ENCODE results near the gene CDC26. TPM values are rescaled to one million over a fixed set of nuclear protein-coding genes. Genes with fewer than 3 reads are reported as not detected.

CDC26 gene
- total RNA-seq (10 to 100 TPM; 27.8 to 32.7 TPM), polyA plus RNA-seq (ENCODE audit: insufficient read length in 6 of 6) (10 to 100 TPM; 29.6 to 37.2 (median 33.0) TPM)
- long read RNA-seq, donor 1, transcript CDC26-201 (4 exons, 872 nt): major isoform, 58 of 71 reads
- long read RNA-seq, donor 1, partial matches to known transcripts: 12 of 71 reads
- long read RNA-seq, donor 1, other reads (novel, unspliced or antisense): 0 of 71 reads
- long read RNA-seq, donor 2, transcript CDC26-201 (4 exons, 872 nt): major isoform, 23 of 39 reads
- long read RNA-seq, donor 2, partial matches to known transcripts: 6 of 39 reads
- long read RNA-seq, donor 2, other reads (novel, unspliced or antisense): 10 of 39 reads
- long read RNA-seq, donor 3, transcript CDC26-201 (4 exons, 872 nt): major isoform, 35 of 35 reads
- long read RNA-seq, donor 3, partial matches to known transcripts: 0 of 35 reads
- long read RNA-seq, donor 3, other reads (novel, unspliced or antisense): 0 of 35 reads
- long read RNA-seq, donor 4, transcript CDC26-201 (4 exons, 872 nt): major isoform, 21 of 36 reads
- long read RNA-seq, donor 4, partial matches to known transcripts: 6 of 36 reads
- long read RNA-seq, donor 4, other reads (novel, unspliced or antisense): 8 of 36 reads
- long read RNA-seq, donor 5, transcript CDC26-201 (4 exons, 872 nt): major isoform, 15 of 16 reads
- long read RNA-seq, donor 5, partial matches to known transcripts: 0 of 16 reads
- long read RNA-seq, donor 5, other reads (novel, unspliced or antisense): 0 of 16 reads
- long read RNA-seq, donor 6, transcript CDC26-201 (4 exons, 872 nt): major isoform, 34 of 34 reads
- long read RNA-seq, donor 6, partial matches to known transcripts: 0 of 34 reads
- long read RNA-seq, donor 6, other reads (novel, unspliced or antisense): 0 of 34 reads
- long read RNA-seq, donor 7, transcript CDC26-201 (4 exons, 872 nt): major isoform, 25 of 25 reads
- long read RNA-seq, donor 7, partial matches to known transcripts: 0 of 25 reads
- long read RNA-seq, donor 7, other reads (novel, unspliced or antisense): 0 of 25 reads
- long read RNA-seq, donor 8, transcript CDC26-201 (4 exons, 872 nt): major isoform, 30 of 74 reads
- long read RNA-seq, donor 8, partial matches to known transcripts: 44 of 74 reads
- long read RNA-seq, donor 8, other reads (novel, unspliced or antisense): 0 of 74 reads
- long read RNA-seq, donor 9: 0 reads
- long read RNA-seq, donor 10, transcript CDC26-201 (4 exons, 872 nt): major isoform, 33 of 40 reads
- long read RNA-seq, donor 10, partial matches to known transcripts: 0 of 40 reads
- long read RNA-seq, donor 10, other reads (novel, unspliced or antisense): 7 of 40 reads
- long read RNA-seq, donor 11, transcript CDC26-201 (4 exons, 872 nt): major isoform, 31 of 36 reads
- long read RNA-seq, donor 11, partial matches to known transcripts: 5 of 36 reads
- long read RNA-seq, donor 11, other reads (novel, unspliced or antisense): 0 of 36 reads
- long read RNA-seq, donor 12, transcript CDC26-201 (4 exons, 872 nt): major isoform, 29 of 35 reads
- long read RNA-seq, donor 12, partial matches to known transcripts: 6 of 35 reads
- long read RNA-seq, donor 12, other reads (novel, unspliced or antisense): 0 of 35 reads

DNA sequence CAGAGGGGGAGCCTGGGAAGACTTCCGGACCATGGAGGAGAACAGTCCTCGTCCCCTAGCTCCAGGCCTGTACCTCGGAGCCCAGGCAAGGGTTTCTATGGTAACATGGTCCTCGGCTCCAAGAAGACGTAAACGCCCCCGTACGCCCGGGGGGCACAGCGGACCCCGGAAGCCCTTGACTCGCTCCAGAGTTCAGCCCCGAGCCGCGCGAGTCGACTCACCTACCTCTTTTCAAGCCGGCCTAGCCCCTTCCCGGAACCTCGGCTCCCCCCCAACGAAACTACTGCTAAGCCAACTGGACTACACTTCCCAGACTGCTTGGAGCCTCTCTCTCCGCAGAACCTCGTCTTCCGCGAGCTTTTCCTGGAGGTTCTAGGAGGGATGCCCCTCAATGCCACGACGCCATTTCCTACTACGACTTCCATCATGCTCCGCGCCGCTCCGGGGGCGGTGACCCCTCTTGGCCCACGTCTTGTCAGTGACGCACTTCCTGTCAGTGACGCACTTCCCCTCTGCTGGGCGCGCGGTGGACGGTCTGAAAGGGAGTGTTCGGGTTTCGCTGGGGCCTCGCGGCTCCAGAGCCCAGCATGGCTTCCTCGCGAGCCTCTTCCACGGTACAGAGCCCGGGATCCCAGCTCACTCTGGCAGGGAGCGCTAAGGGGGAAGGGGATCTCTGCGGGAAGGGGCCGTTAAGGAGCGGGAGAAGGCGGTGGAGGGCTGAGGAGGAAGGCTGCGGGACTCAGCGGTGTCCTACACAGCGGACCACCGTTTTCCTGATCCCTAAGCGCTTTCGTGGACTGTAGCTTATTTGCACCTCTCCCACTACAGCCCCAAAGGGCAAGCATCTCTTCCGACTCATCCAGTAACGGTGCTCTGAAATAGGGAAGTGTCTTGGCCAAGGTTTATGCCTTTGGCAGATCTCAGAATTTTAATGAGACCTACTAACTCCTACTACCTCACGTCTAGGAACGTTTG lies at the start of gene CDC26, which contains the start of gene PRPF4:
CDC26 (minus strand) TSS at position 416 of the 975 bp plus-strand sequence. CDS start 3,065 bp downstream, outside the sequence.
PRPF4 (plus strand) TSS at position 502 of the 975 bp plus-strand sequence; CDS start at position 588, 86 bp downstream.
- Histone ChIP-seq H3K27me3 (no peaks in the 10 kb centered on the region), H3K36me3 (peaks cover 0 to 65% of the 10 kb centered on the region in 2 donors), H3K9me3 (no peaks in the 10 kb centered on the region), H3K4me3 (peak within 1 kb of the TSS; percentile 76 to 78), H3K4me1 (peaks cover 5 to 33% of the 10 kb centered on the region in 2 donors), H3K27ac (peak within 1 kb of the TSS; percentile 90 to 92)
- TF ChIP-seq, protein P1, sequence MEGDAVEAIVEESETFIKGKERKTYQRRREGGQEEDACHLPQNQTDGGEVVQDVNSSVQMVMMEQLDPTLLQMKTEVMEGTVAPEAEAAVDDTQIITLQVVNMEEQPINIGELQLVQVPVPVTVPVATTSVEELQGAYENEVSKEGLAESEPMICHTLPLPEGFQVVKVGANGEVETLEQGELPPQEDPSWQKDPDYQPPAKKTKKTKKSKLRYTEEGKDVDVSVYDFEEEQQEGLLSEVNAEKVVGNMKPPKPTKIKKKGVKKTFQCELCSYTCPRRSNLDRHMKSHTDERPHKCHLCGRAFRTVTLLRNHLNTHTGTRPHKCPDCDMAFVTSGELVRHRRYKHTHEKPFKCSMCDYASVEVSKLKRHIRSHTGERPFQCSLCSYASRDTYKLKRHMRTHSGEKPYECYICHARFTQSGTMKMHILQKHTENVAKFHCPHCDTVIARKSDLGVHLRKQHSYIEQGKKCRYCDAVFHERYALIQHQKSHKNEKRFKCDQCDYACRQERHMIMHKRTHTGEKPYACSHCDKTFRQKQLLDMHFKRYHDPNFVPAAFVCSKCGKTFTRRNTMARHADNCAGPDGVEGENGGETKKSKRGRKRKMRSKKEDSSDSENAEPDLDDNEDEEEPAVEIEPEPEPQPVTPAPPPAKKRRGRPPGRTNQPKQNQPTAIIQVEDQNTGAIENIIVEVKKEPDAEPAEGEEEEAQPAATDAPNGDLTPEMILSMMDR (IDR thresholded peaks at IDR 0.05): no peak
- ATAC-seq (peak; percentile 96), DNase-seq (peak; percentile 97 to 98 (median 98))
- intact Hi-C loops (cut with DNase I): no loop called here

DNA sequence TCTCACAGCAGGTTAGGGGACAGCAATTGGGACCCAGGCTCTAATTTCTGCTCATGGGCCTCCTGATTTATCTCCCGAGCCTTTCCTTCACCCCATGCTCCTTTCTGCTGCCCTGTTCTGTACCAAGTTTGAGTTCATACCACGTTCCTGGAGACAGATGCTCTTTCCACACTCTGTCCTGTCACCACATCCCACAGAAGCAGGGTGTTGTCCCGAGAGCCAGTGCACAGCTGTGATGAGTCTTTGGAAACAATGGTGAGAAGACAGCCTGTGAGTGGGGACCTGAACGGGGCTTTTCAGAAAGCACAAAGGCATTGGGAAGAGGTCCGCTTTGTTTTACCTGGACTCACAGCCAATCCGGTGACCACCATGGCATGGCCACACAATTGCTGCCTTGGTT lies 47.3 kb upstream of the CDC26 start:
- no peaks in the 10 kb centered on the region for H3K27me3 ChIP-seq
- intact Hi-C loops (cut with DNase I): no loop called here
- no peak overlapping the region for H3K4me3 ChIP-seq
- H3K4me1 ChIP-seq: no peaks in the 10 kb centered on the region
- no peak overlapping the region for H3K27ac ChIP-seq
- DNase-seq: no peak
- no peak for ATAC-seq
- TF ChIP-seq, protein P1 (IDR thresholded peaks at IDR 0.05): no peak
- peaks cover 0 to 3% of the 10 kb centered on the region in 2 donors for H3K36me3 ChIP-seq
- H3K9me3 ChIP-seq: no peaks in the 10 kb centered on the region

DNA sequence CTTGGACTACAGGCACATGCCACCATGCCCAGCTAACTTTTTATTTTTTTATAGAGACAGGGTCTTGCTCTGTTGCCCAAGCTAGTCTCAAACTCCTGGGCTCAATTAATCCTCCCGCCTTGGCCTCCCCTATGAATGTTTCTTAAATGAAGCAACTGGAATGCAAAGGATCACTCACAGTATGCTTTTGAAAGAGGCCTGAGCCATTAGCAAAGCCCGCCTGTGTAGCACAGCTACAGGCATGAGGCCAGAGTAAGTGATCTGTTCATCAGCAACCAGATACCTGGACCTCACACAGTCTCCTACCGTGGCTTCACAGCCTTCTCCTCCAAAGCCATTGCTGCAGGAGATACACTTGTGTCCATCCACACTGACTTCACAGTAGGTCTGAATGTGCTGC lies 44.7 kb upstream of the CDC26 start:
- no peak overlapping the region for H3K4me3 ChIP-seq
- H3K9me3 ChIP-seq: no peaks in the 10 kb centered on the region
- H3K27ac ChIP-seq: no peak overlapping the region
- intact Hi-C loops (cut with DNase I): no loop called here
- ATAC-seq (no peak), DNase-seq (no peak)
- H3K27me3 ChIP-seq: no peaks in the 10 kb centered on the region
- H3K36me3 ChIP-seq: peaks cover 0 to 3% of the 10 kb centered on the region in 2 donors
- TF ChIP-seq, protein P1 (IDR thresholded peaks at IDR 0.05): no peak
- H3K4me1 ChIP-seq: no peaks in the 10 kb centered on the region

DNA sequence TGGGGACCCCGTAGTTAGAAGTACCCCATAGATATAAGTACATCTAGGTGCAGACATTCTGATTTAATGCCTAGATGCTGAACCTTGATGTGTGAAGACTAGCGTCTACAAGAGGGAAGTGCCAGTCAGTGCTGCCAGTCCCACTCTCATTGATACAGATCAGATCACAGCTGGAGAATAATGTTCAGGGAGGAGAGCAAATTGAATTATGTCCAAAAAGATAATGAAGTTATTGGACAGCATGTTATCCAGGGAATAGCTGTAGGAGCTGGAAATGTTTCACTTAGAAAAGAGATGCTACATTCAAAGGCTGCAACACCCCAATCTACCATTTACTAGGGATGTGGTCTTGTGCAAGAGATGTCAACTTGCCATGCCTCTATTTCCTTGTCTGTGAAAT lies 43.7 kb upstream of the CDC26 start:
- no peaks in the 10 kb centered on the region for H3K27me3 ChIP-seq
- H3K4me3 ChIP-seq: no peak overlapping the region
- DNase-seq: no peak
- no peaks in the 10 kb centered on the region for H3K9me3 ChIP-seq
- no peak overlapping the region for H3K27ac ChIP-seq
- intact Hi-C loops (cut with DNase I): no loop called here
- H3K4me1 ChIP-seq: no peaks in the 10 kb centered on the region
- TF ChIP-seq, protein P1 (IDR thresholded peaks at IDR 0.05): no peak
- peaks cover 0 to 3% of the 10 kb centered on the region in 2 donors for H3K36me3 ChIP-seq
- no peak for ATAC-seq

All from left lung (tissue), 14 donors.